ENCODE data around the gene PPA2.
"Not testable (repeated sequence)": the region's sequence is repeated elsewhere in the genome, so short reads cannot be mapped to it uniquely, and the experiment has no call there.

Gene PPA2

GRCh38 chr4:105461221-105461620 is 12.6 kb downstream of the PPA2 start:
- no peak for TF ChIP-seq CTCF (IDR thresholded peaks at IDR 0.05; ENCODE audit: low read depth, low read length)

GRCh38 chr4:105460306-105460705 is 13.6 kb downstream of the PPA2 start:
- H3K4me3 ChIP-seq (ENCODE audit: low read depth, low read length) = no peak overlapping the region
- TF ChIP-seq CTCF (IDR thresholded peaks at IDR 0.05; ENCODE audit: low read depth, low read length) = no peak

More at GRCh38 chr4:105461221-105461620, 12.6 kb downstream of the PPA2 start:
- H3K4me3 ChIP-seq (ENCODE audit: low read depth, low read length) = no peak overlapping the region

GRCh38 chr4:105458541-105458940 is 15.3 kb downstream of the PPA2 start:
- H3K4me3 ChIP-seq (ENCODE audit: low read depth, low read length) = not testable (repeated sequence)

- no peak for TF ChIP-seq CTCF (IDR thresholded peaks at IDR 0.05; ENCODE audit: low read depth, low read length)
These were observed 15.9 kb downstream of the PPA2 start for GRCh38 chr4:105458001-105458400.

GRCh38 chr4:105455998-105456397 is 17.9 kb downstream of the PPA2 start:
- TF ChIP-seq CTCF (IDR thresholded peaks at IDR 0.05; ENCODE audit: low read depth, low read length) = no peak
- no peak overlapping the region for H3K4me3 ChIP-seq (ENCODE audit: low read depth, low read length)

More at GRCh38 chr4:105458001-105458400, 15.9 kb downstream of the PPA2 start:
- no peak overlapping the region for H3K4me3 ChIP-seq (ENCODE audit: low read depth, low read length)

GRCh38 chr4:105455182-105455581 is 18.7 kb downstream of the PPA2 start:
- no peak overlapping the region for H3K4me3 ChIP-seq (ENCODE audit: low read depth, low read length)
- no peak for TF ChIP-seq CTCF (IDR thresholded peaks at IDR 0.05; ENCODE audit: low read depth, low read length)

GRCh38 chr4:105453550-105454205 is 20.2 kb downstream of the PPA2 start:
- TF ChIP-seq CTCF (IDR thresholded peaks at IDR 0.05; ENCODE audit: low read depth, low read length) = no peak
- no peak overlapping the region for H3K4me3 ChIP-seq (ENCODE audit: low read depth, low read length)

GRCh38 chr4:105451346-105451745 is 22.5 kb downstream of the PPA2 start:
- no peak for TF ChIP-seq CTCF (IDR thresholded peaks at IDR 0.05; ENCODE audit: low read depth, low read length)

More at GRCh38 chr4:105451346-105451745, 22.5 kb downstream of the PPA2 start:
- H3K4me3 ChIP-seq (ENCODE audit: low read depth, low read length) = no peak overlapping the region

Measured in WI38 (cell line).